Neural crest cell (in vitro differentiated cells): Measurements from ENCODE around the gene CETP. TPM values are rescaled to one million over a fixed set of nuclear protein-coding genes. Genes with fewer than 3 reads are reported as not detected.

ENCODE experiments used
- DNase-seq: peaks from one replicate; pipeline ENCODE4 v3.0.0; 2021; ENCODE audit warnings: low read depth, mixed read lengths, low spot score
- H3K27ac Mint-ChIP-seq: one replicate; pipeline ENCODE4 v1.8.0; 2021; ENCODE audit warnings: mild to moderate bottlenecking, mixed read lengths; ENCODE audit not compliant: unreplicated experiment
- H3K27me3 Mint-ChIP-seq: 2 replicates; pipeline ENCODE4 v1.8.0; 2021; ENCODE audit warnings: low read depth, mild to moderate bottlenecking, mixed read lengths
- H3K36me3 Mint-ChIP-seq: 2 replicates; pipeline ENCODE4 v1.8.0; 2021; ENCODE audit warnings: low read depth, mild to moderate bottlenecking, mixed read lengths
- H3K4me1 Mint-ChIP-seq: 2 replicates; pipeline ENCODE4 v1.8.0; 2021; ENCODE audit warnings: mixed read lengths
- H3K4me3 Mint-ChIP-seq: one replicate; pipeline ENCODE4 v1.8.0; 2021; ENCODE audit warnings: mild to moderate bottlenecking, mixed read lengths
- H3K9me3 Mint-ChIP-seq: 2 replicates; pipeline ENCODE4 v1.8.0; 2021; ENCODE audit warnings: mixed read lengths
- CTCF ChIP-seq: fragments of 200-600 bp; sonication (generic); conservative IDR thresholded peaks from 2 replicates; pipeline ENCODE4 v1.5.0; 2021; ENCODE audit warnings: antibody characterized with exemption, mild to moderate bottlenecking
- total RNA-seq: library from RNA; stranded (reverse); gene quantifications from 2 replicates; pipeline ENCODE4 v1.2.1, GENCODE V29; 2021

CETP gene
- total RNA-seq, 1 donor from 2014 or later, result not detected

- TF ChIP-seq CTCF, result no peak
- Mint-ChIP-seq H3K27ac (no peak overlapping the region), H3K4me3 (no peak overlapping the region), H3K27me3 (peaks cover 5% of the 10 kb centered on the region), H3K36me3 (no peaks in the 10 kb centered on the region), H3K9me3 (no peaks in the 10 kb centered on the region), H3K4me1 (no peaks in the 10 kb centered on the region)
- DNase-seq, result no peak
Observed at GRCh38 chr16:57021757-57022156, 60.0 kb downstream of the CETP start.

GRCh38 chr16:57022445-57022844, 60.7 kb downstream of the CETP start:
- DNase-seq, result no peak
- TF ChIP-seq CTCF, result no peak
- H3K4me3 Mint-ChIP-seq, result no peak overlapping the region
- peaks cover 5% of the 10 kb centered on the region for H3K27me3 Mint-ChIP-seq
- H3K36me3 Mint-ChIP-seq, result no peaks in the 10 kb centered on the region
- H3K9me3 Mint-ChIP-seq, result no peaks in the 10 kb centered on the region
- H3K27ac Mint-ChIP-seq, result no peak overlapping the region
- H3K4me1 Mint-ChIP-seq, result no peaks in the 10 kb centered on the region

- Mint-ChIP-seq H3K27me3 (peaks cover 5% of the 10 kb centered on the region), H3K36me3 (no peaks in the 10 kb centered on the region), H3K4me1 (no peaks in the 10 kb centered on the region), H3K27ac (no peak overlapping the region), H3K9me3 (no peaks in the 10 kb centered on the region), H3K4me3 (no peak overlapping the region)
- no peak for DNase-seq
- TF ChIP-seq CTCF, result no peak
Observed at GRCh38 chr16:57023541-57024249, 61.9 kb downstream of the CETP start.

GRCh38 chr16:57024894-57025680, 63.3 kb downstream of the CETP start:
- TF ChIP-seq CTCF, result no peak
- peaks cover under 1% of the 10 kb centered on the region for H3K9me3 Mint-ChIP-seq
- peaks cover 6% of the 10 kb centered on the region for H3K27me3 Mint-ChIP-seq
- H3K4me3 Mint-ChIP-seq, result no peak overlapping the region
- no peaks in the 10 kb centered on the region for H3K36me3 Mint-ChIP-seq
- no peak overlapping the region for H3K27ac Mint-ChIP-seq
- no peaks in the 10 kb centered on the region for H3K4me1 Mint-ChIP-seq
- DNase-seq, result no peak

GRCh38 chr16:57025941-57026777, 64.4 kb downstream of the CETP start:
- Mint-ChIP-seq H3K27ac (no peak overlapping the region), H3K36me3 (no peaks in the 10 kb centered on the region), H3K27me3 (peaks cover 8% of the 10 kb centered on the region), H3K4me3 (no peak overlapping the region), H3K4me1 (no peaks in the 10 kb centered on the region), H3K9me3 (peaks cover 5% of the 10 kb centered on the region)
- no peak for DNase-seq
- TF ChIP-seq CTCF, result no peak
